Fibroblast of the aortic adventitia (primary cell): Measurements from ENCODE around the gene ARID5B. TPM values are rescaled to one million over a fixed set of nuclear protein-coding genes. Genes with fewer than 3 reads are reported as not detected.
"Not testable (repeated sequence)": the region's sequence is repeated elsewhere in the genome, so short reads cannot be mapped to it uniquely, and the experiment has no call there.

Experiments used
- DNase-seq: peaks from one replicate; pipeline ENCODE4 v3.0.0-alpha.2; 2010; ENCODE audit warnings: low read depth
- H3K4me3 ChIP-seq: 2 replicates; pipeline ENCODE4 v1.5.1; 2011; ENCODE audit warnings: low read depth, mild to moderate bottlenecking, control low read depth, low read length, moderate library complexity
- CTCF ChIP-seq: IDR thresholded peaks from 2 replicates; pipeline ENCODE4 v1.5.1; 2011; ENCODE audit warnings: mild to moderate bottlenecking, low read length, control low read depth, inconsistent platforms; ENCODE audit not compliant: insufficient read depth
- total RNA-seq: library from RNA; depleted of rRNA; stranded (reverse); fragments of >200 nt; gene quantifications from 2 replicates; pipeline ENCODE4 v1.2.3, GENCODE V29; 2012; ENCODE audit warnings: low replicate concordance

Gene ARID5B
- total RNA-seq, 1 donor: 87.9 TPM

GRCh38 chr10:61971003-61971325, 69.5 kb downstream of the ARID5B start:
- H3K4me3 ChIP-seq: no peak overlapping the region
- no peak for TF ChIP-seq CTCF
- peak; percentile 62 for DNase-seq

DNA sequence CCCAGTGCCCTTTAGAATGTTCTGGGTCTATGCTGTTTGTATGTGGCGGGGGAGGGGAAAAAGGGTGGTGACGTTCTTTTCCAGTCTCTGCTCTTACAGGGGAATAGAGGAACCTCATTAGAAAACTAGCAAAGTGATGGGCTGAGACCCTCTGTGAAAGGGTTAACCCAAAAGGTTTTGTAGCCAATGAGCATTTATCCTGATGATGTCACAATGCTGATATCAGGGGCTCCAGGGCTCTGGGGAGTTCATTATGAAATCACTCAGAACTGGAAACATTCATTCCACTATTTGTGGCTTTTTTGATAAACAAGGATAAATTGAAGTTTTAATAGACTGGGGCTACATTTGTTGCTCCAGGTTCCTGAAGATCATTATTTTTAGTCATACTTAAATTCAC, 71.7 kb downstream of the ARID5B start:
- no peak for TF ChIP-seq CTCF
- no peak overlapping the region for H3K4me3 ChIP-seq
- DNase-seq: peak; percentile 53

DNA sequence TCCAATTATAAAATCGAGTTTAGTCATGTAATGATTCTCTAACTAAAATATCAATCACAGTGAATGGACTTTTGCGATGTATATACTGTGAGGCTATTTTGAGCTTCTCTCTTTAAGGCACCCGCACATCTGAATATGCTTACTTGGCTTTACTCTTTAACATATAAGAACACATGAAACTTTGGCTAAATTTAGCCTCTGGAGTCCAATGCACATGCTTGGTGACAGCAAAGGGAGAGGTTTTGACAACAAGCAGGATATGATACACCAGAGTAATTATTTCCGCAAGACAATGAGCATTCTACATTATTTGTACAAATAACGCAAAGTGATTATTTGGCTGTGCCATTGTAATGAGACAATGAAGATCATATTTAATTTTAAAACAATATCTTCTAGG, 72.4 kb downstream of the ARID5B start:
- no peak for DNase-seq
- no peak overlapping the region for H3K4me3 ChIP-seq
- no peak for TF ChIP-seq CTCF

DNA sequence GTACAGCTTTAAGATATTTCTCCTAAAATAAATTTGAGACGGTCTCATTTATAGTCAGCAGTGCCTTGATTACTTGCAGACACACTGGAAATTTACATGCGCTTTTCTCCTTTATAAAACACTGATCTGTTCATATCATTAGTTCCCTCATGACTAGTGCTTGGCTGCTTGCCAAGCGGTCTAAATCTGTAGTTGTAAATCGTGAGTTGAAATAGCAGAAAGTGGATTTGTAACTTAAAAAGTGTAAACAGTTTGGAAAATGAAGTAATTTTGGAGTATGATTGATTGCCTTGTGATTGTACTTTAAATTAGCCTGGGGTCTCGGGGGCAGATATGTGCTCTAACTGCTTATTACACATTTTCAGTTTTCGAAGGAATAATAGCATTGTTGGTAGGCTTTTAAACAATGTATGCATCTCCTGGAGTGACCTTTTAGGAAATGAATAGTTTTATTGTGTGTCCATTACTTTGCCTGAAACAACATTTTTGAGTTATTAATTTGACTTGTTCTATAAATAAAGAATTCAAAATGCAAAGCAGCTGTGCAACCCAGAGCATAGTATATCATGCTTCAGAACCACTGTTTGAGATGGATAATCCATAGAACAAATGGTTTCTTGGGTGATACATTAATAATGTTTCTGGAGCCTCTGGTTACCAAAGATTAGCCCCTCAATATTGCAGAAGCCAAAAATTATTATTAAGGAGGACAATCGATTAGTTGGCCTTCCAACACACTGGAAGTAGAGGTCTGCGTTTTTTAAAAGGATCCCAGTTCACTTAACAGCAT, 73.3 kb downstream of the ARID5B start:
- TF ChIP-seq CTCF: no peak
- no peak overlapping the region for H3K4me3 ChIP-seq
- peak; percentile 75 for DNase-seq

DNA sequence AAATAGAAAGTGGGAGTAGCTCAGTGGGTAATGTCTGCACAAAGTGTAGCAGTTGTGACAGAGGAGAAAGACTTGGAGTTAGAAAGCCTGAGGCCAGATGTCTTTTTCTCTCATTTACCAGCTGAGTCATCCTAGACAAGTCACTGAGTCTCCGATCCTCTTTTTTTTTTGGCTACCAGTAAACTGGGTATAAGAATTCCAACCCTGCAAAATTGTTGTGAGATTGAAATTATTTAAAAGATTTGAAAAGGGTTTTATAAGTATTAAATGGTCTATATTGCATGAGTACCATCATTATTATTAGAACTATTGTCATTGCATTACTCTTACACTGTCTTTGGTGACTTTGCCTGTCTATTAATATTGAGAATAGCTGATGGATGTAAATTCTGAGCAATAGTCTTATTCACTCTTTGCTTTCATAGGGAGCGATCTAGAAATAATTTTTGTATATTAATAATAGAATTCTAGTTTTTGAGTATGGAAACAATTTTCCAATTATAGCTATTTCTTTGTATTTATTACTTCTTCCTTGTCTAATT, 74.0 kb downstream of the ARID5B start:
- H3K4me3 ChIP-seq: no peak overlapping the region
- TF ChIP-seq CTCF: no peak
- peak; percentile 76 for DNase-seq

DNA sequence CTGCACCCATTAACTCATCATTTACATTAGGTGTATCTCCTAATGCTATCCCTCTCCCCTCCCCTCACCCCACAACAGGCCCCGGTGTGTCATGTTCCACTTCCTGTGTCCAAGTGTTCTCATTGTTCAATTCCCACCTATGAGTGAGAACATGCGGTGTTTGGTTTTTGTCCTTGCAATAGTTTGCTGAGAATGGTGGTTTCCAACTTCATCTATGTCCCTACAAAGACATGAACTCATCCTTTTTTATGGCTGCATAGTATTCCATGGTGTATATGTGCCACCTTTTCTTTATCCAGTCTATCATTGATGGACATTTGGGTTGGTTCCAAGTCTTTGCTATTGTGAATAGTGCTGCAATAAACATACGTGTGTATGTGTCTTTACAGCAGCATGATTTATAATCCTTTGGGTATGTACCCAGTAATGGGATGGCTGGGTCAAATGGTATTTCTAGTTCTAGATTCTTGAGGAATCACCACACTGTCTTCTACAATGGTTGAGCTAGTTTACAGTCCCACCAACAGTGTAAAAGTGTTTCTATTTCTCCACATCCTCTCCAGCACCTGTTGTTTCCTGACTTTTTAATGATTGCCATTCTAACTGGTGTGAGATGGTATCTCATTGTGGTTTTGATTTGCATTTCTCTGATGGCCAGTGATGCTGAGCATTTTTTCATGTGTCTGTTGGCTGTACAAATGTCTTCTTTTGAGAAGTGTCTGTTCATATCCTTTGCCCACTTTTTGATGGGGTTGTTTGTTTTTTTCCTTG, 75.6 kb downstream of the ARID5B start:
- DNase-seq, H3K4me3 ChIP-seq: not testable (repeated sequence)

- DNase-seq: no peak
- TF ChIP-seq CTCF: no peak
These were observed 77.5 kb downstream of the ARID5B start for GRCh38 chr10:61978965-61979364.

More at GRCh38 chr10:61978965-61979364, 77.5 kb downstream of the ARID5B start:
- no peak overlapping the region for H3K4me3 ChIP-seq
